ENCODE measurements around the gene PBX1.

The PBX1 gene

DNA sequence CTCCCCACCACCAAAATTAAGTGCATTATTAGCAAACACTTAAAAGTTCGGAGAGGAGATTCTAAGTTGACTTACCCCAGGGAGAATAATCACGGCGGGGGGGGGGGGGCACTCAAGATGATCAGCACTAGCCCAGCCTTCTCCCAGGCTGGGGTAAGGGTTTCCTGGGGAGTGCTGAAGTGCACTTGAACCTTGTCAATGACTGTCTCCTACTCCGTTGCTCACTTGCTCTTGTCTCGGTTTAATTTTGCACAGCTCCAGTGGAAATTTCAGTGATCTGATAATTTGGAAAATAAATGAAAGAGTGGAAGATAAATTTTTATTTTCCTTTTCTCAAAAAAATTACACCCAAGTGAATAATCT, 59.2 kb downstream of the PBX1 start:
- DNase-seq (ENCODE audit: low read depth) = no peak

DNA sequence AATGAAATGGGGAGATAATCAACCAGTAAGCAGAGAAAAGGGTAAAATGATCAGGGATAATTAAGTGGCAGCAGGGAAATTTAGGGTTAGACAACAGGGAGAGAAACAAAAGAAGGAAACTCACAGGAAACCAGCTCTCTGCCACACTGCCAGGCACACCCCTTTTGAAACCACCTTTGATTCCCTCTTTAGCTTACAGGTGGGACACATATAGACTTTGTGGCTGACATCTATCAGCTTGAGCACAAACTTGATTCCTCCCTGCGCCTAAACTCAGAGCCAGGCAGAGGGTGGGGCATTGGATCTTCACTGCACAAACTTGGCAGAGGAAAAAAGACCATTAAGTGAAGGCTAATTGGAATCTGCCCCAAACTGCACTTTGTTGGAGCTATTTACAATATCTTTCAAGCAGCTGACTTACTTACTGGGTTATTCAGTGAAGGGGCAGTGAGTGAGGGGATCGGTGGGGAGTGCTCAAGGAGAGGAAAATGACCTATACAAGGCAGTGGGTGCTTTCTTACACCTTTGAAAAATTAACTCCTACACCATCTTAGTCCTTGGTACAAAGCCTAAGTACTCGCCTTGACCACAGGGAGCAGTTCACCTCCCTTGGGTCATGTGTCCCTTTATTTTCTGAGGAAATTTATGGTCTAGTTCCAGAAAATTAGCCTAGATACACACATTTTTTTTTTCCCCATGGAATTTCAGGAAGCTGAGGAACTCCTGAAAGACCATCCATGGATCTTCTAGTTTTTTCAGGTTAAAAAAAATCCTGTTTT, 60.2 kb downstream of the PBX1 start:
- no peak for DNase-seq (ENCODE audit: low read depth)

DNA sequence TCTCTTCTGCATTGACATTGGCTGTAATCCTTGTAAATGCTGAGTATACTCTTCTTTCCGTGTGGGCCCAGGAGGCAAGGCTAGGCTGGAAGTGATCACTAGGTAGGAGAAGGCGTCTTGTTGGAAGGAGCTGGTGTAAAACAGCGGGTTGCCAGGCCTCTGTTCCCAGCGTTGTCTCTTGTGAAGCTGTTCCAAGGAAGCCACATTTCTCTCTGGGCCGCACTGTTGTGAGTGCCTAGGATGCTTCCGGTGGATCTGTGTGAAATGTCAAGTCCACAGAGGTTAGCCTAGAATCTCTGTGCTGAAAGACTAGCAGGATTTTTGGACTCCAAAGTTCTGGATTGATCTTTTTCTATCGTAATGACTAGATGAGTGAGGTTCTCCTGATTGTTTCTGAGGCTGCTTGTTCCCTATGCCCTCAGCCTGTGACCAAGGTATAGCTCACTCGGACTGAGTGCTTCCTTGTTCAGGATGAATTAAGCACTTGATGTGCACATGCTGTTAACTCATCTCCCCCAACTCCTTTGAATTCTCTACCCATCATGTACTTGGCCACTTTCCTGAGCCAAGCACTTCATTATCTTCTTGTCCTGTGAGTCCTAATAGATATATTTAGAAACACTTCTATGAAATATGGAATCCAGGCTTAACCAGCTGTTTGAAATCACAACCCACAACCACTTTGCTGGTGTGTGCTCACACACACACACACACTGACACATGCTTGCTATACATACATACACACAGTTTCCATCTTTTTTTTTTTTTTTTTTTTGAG, 63.3 kb downstream of the PBX1 start:
- peak; percentile 40 for DNase-seq (ENCODE audit: low read depth)

DNA sequence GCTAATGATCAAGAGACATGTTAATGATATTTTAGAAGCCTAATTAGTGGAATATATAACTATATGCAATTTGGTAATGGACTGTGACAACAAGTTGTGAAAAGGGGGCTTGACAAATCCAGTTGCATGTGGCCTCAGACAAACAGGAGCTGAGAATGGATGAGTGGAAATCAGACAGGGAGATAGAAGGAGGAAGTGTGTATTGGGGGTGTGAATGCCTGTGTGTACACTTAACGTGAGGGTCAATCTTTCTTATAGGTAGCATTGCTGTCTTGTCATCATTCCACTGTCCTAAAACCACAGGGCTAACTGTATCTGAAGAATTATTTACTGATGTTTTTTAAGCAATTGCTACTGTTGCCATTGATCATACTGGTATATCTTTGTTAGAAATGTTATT, 64.8 kb downstream of the PBX1 start:
- DNase-seq (ENCODE audit: low read depth) = no peak

DNA sequence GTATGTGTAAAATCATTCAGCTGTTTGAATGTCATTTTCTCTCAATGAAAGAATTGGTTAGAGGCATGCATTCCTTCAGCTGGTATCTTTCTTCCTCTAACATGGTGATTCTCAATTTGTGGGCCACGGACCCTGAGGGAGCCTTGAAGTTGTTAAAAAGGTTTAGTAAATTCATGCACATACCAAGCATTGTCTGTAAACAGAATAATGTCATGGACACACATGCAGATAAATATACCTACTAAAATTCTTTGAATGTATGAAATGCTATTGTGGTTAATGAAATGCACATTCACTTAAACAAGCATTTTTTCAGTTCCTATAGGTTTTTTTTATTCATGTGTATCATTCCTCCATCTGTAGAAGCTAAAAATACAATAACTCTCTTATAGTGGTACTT, 65.4 kb downstream of the PBX1 start:
- no peak for DNase-seq (ENCODE audit: low read depth)

DNA sequence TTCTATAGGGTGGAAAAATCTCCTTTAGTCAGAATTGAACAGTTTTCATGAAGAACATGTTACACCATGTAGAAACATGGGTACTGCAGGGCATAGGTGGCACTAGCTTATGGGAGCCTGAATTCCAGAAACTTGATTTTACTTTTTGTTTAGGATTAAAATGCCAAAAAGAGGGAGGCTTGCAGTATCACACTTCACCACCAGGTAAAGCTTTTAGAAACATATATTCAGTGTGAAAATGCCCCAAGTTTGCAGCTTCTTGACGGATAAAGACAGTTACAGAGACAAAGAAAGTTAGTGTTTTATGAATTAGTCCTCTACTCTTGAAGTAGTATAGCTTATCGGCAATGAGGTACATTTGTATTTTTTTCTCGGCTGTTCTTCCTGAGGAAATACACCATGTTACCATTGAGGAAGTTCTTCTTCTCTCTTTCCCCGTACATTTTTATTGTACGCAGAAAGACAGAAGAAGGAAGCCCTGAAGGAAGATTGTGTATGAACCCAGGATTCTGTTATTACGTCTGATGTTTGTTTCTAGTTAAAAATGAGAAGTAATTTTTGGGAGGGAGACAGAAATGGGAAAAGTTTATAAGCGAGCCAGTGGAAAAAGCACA, 66.1 kb downstream of the PBX1 start:
- DNase-seq (ENCODE audit: low read depth) = no peak

DNA sequence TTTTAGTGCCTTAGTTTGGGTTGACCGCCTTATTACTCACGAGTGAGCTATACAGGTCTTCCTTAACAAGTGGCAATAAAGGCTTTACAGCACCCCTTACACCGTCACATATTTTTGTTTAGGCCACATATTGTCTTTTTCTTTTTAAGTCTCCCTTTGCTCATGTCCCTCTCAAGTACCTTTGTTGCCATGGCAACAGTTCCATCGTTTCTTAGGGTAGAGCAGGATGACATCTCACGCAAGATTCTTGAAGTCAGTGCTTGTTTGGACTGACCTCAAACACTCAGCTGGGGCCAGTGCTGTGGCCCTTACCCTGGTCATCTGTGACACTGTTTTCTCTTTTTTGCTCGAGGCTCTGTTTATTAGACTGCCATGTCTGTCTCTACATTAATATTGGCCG, 69.8 kb downstream of the PBX1 start:
- no peak for DNase-seq (ENCODE audit: low read depth)

DNA sequence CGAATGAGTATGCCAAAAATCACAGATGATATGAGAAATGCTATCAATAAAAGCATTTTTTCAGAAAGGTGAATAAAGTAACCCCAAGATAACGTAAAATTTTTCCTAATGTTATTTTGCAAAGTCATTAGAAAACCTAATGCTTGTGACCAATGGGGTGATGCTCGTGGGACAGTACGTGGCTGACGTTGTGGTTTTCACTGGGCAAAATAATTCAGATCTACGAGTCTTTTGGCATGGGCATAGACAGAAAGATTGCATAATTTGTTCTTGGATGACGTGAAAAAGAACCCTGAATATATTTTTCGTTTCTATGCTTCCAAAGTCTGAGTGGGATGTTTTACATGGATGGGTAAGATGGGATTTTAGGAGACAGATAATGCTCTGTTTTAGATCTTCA, 71.0 kb downstream of the PBX1 start:
- no peak for DNase-seq (ENCODE audit: low read depth)

DNA sequence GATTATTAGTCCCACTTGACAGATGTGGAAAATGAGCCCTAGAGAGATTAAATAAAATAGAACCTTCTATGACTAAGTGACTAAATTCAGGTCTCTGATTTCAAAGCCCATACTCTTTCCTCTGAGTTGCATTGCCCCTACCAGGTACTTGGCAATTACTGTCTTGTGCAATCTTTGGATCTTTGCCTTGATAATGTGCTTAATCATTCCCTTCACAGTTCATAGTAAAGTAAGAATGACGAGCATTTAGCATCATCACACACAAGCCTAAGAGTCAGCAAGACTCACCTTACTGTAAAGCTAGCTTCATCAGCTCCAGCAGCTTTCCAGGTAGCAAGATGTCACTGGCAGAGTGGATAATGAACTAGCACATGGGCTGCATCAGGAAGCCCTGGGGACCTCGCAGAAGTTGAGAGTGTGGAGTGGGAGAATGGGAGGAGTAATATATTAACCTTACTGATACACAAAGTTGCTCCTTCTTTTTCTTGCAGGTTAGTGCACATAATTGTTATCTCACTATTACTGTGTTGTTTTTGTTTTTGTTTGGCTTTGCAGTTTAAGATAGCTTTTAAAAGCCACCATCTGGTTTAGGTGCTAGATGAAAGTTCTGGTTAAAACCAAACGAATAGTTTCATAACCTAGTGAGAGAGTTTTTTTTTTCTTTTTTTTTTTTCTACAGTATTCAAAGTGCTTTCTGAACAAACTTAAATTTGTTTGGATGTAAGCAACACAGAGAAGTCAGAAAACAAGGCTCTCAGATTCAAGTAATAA, 71.8 kb downstream of the PBX1 start:
- peak; percentile 76 for DNase-seq (ENCODE audit: low read depth)

DNA sequence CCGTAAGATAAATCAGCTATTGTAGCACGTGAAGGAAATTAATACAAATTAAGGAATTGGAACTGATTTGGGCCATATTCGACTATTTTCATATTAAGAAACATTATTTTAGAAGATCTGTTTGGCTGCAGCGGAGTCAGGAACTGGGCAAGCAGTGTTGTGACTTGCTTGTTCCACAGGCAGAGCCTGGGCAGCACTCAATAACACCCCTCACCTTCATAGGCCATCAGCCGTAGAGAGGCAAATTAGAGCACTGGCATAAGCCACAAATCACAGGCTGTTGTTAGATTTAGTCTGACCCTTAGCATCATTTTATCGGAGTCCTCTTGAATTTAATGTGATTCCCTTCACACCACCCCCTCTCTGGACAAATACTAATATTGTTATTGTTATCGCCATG, 72.8 kb downstream of the PBX1 start:
- DNase-seq (ENCODE audit: low read depth) = no peak

DNA sequence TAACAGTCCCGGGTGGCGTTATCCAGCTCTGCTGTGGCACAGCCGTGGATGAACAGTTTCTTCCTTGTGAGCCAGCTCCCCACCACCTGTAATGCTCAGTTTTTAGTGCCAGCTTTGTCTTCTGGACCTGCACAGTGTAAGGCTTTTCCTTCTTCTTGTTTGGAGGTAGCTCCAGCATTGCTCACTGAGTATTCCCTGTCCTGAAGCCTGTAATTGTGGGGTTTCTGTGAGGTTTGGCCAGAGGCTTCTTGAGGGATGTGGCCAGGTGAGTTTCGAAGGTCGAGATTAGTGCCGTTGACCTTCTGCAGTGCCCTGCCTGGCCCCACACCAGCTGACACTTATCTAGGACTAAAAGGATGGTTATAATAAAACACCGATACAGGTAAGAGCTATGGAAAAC, 75.0 kb downstream of the PBX1 start:
- no peak for DNase-seq (ENCODE audit: low read depth)

DNA sequence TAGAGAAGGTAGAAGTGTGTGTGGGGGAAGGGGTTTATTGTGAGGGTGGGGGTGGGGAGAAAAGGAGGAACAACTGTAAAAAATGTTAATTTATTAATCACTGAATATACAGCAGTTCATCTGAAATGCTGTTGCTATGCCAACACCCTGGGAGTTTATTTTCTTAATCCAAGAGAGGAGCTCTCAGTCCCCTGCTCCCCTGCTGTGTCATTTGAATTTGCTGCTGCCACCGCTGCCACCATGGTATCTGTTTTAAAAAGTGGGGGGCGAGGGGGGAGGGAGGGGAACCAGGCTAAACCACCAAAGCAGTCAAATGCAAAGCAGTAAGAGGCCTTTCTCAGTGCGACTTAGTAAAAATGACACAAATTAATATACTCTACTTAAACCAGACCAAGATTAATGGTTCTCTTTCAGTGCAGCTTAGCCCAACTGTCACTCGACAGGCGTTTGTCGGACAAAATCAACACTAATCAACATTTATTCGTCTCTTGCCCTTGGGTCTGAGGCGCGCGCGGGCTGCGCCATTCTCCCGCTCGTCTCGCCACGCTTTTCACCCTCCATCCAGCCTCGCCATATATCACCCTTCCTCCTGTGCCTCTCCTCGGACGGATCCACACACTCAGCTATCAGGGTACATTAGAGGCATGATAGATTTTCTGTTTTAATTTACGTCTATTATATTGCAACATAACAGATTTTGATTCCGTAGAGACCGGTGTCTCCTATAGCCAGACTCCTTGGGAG, 76.2 kb downstream of the PBX1 start:
- DNase-seq (ENCODE audit: low read depth) = no peak

DNA sequence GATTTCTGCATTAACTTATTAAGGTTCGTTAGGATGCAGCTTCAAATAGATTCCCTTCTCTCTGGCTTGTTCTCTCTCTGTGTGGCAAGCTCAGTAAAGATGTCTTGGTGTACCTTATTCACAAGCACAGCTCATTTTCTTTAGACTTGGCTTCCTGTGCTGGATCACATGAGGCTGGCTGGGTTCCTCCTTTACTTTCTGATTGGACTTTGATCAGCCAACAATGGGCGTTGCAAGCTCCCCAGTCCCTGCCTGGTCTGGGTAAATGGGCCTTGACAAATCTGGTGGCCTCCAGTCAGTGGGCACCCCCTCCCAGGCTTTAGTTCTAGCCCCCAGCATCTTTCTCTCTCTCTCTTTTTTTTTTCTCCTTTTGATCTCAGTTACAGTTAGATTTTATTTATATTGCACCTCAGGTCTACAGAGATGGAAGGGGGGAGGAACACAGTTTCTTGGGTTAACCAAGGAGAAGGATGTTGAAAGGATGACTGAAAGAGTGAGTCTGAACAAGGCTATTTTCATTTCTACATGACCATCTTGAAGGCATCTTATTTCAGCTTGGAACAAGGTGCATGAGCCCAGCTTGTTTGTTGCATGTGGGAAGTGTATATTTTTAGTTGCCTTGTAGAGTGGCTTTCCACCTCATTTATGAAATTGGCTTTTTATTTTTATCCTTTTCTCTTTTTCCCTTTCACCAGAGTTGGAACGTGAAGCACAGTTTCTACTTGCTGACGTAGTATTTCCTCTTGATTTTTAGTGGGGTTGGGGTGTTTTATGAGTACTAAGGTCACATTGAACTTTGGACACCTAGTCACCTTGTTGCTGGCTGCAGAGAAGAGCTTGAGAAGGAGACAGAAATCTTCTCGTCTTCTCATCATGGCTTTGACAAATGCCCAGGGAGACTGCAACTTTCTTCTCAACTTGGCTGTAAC, 77.1 kb downstream of the PBX1 start:
- no peak for DNase-seq (ENCODE audit: low read depth)

DNA sequence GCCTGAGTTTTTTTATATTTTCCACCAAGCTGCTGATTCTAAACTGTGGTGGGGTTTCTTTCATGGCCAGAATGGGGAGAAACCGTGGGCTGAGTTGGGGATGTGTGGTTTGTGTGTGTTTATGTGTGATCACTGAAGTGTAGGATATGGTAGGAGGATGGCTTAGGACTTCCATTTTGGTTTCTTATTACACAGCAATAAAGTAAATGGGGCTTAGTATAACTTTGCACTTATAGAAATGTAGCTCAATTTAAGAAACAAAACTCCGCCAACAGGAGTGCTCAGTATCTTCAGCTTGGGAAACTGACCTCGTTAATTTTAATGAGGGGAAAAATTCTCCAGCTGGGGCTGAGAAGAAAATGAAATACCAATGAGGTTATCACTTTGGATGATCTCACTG, 77.8 kb downstream of the PBX1 start:
- DNase-seq (ENCODE audit: low read depth) = no peak

DNA sequence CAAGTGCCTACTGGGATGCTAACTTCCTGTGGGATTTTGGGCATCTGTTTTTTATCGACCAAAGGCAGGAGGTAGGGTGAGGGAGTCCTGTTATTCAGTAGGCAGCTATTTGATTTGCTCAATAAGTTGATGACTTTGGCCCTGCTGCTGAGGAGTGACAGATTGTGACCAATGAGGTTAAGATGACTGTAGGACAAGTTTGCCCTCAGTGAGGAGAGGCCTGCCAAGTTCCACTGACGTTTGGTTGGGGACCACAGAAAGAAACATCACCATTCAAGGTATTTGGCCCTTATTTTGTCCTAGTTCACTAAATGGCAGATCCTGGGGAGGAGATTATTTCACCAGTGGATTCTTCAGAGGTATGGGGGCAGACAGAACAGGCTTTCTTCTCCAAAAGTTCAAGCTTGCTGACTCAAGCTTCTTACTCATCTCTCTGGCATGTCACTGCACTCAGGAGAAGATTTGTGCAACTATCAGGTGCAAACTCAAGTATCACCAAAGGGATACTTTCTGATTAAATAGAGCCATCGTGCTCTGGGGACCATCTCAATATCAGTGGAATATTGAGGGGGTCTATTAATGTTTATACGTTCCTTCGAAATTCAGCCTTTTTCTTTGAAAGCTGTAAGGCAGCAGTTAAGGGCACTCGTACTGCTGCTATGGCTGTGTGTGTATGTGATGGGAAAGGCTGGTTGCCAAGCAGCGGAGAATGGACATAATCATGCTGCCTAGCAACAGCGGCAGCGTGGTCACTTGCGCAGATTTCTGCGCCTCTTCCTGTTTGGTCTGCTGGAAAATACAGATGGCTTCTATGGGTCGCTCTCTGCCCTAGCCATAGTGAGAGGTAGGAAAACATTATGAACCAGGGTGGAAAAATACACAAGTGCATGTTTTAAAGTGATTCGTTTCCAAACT, 78.7 kb downstream of the PBX1 start:
- peak; percentile 75 for DNase-seq (ENCODE audit: low read depth)

DNA sequence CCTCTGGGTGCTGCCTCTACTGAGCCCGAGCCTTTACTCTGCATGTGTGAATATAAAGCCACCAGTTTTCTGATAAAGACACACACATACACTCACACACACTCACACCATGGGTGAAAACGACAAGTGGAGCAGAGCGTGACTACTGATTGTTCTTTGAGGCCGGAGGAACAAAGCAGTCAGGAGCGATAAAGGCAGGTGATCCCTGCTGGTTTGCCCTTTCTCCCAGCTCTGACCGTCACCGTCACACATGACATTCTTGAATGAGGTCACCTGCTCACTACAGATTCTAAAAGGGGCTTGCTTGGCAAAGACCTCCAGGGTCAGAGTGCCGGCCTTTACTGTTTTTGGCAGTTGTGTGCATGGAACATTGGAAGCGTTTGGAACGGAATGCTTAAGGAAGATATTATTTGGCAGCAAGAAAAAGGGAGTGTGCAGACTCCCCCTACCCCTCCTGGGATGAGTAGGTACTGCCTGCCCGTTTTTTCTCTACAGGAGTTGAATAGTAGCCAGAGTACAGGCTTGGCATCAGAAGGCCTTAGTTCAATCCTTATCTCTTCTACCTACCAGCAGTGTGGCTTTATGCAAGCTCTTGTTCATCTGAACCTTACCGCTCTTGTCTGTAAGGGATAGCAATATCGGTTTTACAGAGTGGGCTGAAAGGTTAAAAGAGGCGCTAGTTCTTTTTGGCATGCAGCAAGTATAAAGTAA, 79.7 kb downstream of the PBX1 start:
- no peak for DNase-seq (ENCODE audit: low read depth)

DNA sequence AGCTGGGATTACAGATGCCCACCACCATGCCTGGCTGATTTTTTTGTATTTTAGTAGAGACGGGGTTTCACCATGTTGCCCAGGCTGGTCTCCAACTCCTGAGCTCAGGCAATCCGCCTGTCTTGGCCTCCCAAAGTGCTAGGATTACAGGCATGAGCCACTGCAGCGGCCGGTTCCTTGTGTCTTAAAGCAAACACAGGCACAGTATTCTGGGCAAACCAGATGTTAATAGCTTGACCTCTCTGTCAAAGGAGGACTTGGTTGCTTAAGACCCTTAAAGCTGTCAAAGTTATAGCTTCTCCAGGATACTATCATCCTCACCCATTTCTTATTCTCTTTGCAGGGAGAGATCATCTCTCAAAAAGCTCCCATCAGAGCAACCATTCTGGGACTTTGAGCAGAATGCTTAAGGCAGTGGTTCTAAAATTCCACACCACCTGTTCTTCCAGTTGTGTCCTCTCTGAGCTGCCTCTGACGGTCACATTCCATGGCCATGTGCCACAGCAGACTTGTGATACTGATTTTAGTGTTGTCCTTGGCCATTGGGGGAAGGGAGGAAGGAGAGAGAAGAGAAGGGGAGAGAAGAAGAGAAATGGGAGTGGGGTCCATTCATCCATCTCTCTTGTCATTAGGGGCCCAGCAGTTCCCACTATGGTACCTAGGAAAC, 81.8 kb downstream of the PBX1 start:
- DNase-seq (ENCODE audit: low read depth) = no peak

DNA sequence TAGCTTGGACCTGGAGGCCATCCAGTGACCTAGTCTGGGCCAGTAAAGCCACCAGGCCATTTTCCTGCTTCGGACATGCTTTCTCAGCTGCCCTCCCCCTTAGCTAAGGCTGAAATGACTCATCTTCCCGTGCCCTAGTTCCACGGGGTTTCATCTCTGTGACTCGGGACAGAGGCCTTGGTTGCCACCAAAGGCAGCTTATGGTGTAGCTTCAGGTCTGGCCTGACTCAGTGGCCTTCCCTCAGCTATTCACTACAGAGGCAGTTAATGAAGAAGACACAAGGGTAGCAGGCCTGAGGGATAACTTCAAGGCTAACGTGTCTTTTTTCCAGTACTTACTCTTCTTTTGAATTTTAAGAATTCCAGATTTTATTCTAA, 82.4 kb downstream of the PBX1 start:
- DNase-seq (ENCODE audit: low read depth) = no peak
